HepG2 (cell line): ENCODE measurements around the gene IKZF4. TPM values are rescaled to one million over a fixed set of nuclear protein-coding genes. Genes with fewer than 3 reads are reported as not detected.

Source experiments
- ATAC-seq: fragments of 200-7000 bp; cut with Tn5 transposase; 3 replicates; pipeline ENCODE4 v1.9.1; 2020; ENCODE audit warnings: mild to moderate bottlenecking, moderate library complexity
- BruUV-seq: library from RNA; stranded (reverse); fragments of 400-500 nt; replicated peaks from 2 replicates; lab custom pipeline; 2021; lab: Mats Ljungman, UMichigan
- CTCF ChIA-PET: fragments of 300-600 bp; formaldehyde crosslinking; extraction: SDS; loops from one replicate; lab custom pipeline; 2021; ENCODE audit warnings: low total read pairs, inconsistent platforms, low intra/inter-chr PET ratio; lab: Yijun Ruan, JAX
- POLR2A ChIA-PET: fragments of 350-600 bp; sonication (Branson Sonifier 250); formaldehyde crosslinking; loops from one replicate; lab custom pipeline; 2020; ENCODE audit warnings: antibody characterized with exemption, inconsistent platforms; lab: Yijun Ruan, JAX
- DNase-seq: peaks from one replicate; pipeline ENCODE4 v3.0.0-alpha.2; 2015; ENCODE audit warnings: low spot score
- FAIRE-seq: peaks from 3 replicates; lab custom pipeline; 2011; peaks lifted over from hg19 to GRCh38; lab: Jason Lieb, UNC
- H2AFZ ChIP-seq: one replicate; pipeline ENCODE4 v1.6.1; 2011; ENCODE audit warnings: low read length, inconsistent platforms
- H3K27ac ChIP-seq: fragments of 300-600 bp; 3 replicates; pipeline ENCODE4 v1.8.0; 2011; ENCODE audit warnings: mixed run types, mild to moderate bottlenecking, mixed read lengths, low read length, inconsistent platforms; ENCODE audit not compliant: insufficient read depth; ENCODE audit errors: extremely low read length
- H3K27me3 ChIP-seq, 2 experiments: fragments of 200-600 bp in 1 of 2; 2 replicates in 1 of 2; 3 replicates in 1 of 2; pipeline versions ENCODE4 v1.6.0 to v1.8.0; 2011; ENCODE audit warnings: low read length in 2 of 2, mild to moderate bottlenecking in 2 of 2, moderate library complexity in 2 of 2, inconsistent platforms in 1 of 2; ENCODE audit not compliant: insufficient read depth in 2 of 2, control insufficient read depth in 1 of 2
- H3K36me3 ChIP-seq, 2 experiments: fragments of 200-600 bp in 1 of 2; replicated peaks in 1 of 2; 2 replicates in 1 of 2; 3 replicates in 1 of 2; pipeline versions ENCODE4 v1.5.1 to v1.8.0; 2011; ENCODE audit warnings: low read length in 2 of 2, inconsistent platforms in 1 of 2; ENCODE audit not compliant: insufficient read depth in 2 of 2, control insufficient read depth in 1 of 2
- H3K4me1 ChIP-seq: 2 replicates; pipeline ENCODE4 v1.5.1; 2012; ENCODE audit warnings: low read length, inconsistent platforms; ENCODE audit not compliant: insufficient read depth
- H3K4me2 ChIP-seq: 2 replicates; pipeline ENCODE4 v1.6.0; 2011; ENCODE audit warnings: low read depth, low read length, inconsistent platforms
- H3K4me3 ChIP-seq, 3 experiments: fragments of 200-600 bp in 1 of 3; sonication (generic), shearing (Covaris generic) in 1 of 3; replicated peaks in 1 of 3; 2 replicates each; pipeline ENCODE4 v1.5.1; 2011 to 2016; ENCODE audit warnings: low read length in 3 of 3, inconsistent platforms in 2 of 3, low read depth in 2 of 3, mild to moderate bottlenecking in 2 of 3, control low read depth in 1 of 3, mixed read lengths in 1 of 3; ENCODE audit not compliant: insufficient read depth in 1 of 3
- H3K79me2 ChIP-seq: one replicate; pipeline ENCODE4 v1.6.1; 2011; ENCODE audit warnings: low read length, inconsistent platforms; ENCODE audit not compliant: insufficient read depth
- H3K9ac ChIP-seq: 2 replicates; pipeline ENCODE4 v1.6.0; 2011; ENCODE audit warnings: mild to moderate bottlenecking, low read depth, low read length, inconsistent platforms; ENCODE audit not compliant: insufficient read depth
- H3K9me3 ChIP-seq: 2 replicates; pipeline ENCODE4 v1.5.1; 2012; ENCODE audit warnings: mild to moderate bottlenecking, low read length
- H4K20me1 ChIP-seq: 2 replicates; pipeline ENCODE4 v1.6.0; 2011; ENCODE audit warnings: inconsistent platforms, mild to moderate bottlenecking, low read length, moderate library complexity; ENCODE audit not compliant: insufficient read depth
- CHD2 ChIP-seq: IDR thresholded peaks from 2 replicates; pipeline ENCODE4 v1.6.1; 2011; ENCODE audit warnings: low read depth, low read length, improper control_type of control experiment
- CREBL2 ChIP-seq: sonication (generic); formaldehyde crosslinking; IDR thresholded peaks from 2 replicates; pipeline ENCODE4 v1.8.1; 2023; ENCODE audit warnings: missing genetic modification reagents, mild to moderate bottlenecking, borderline replicate concordance
- EP300 ChIP-seq, 3 experiments: sonication (generic) in 1 of 3; formaldehyde crosslinking in 1 of 3; IDR thresholded peaks; 2 replicates each; pipeline versions ENCODE4 v1.5.1 to v1.6.1; 2011 to 2020; ENCODE audit warnings: low read depth in 2 of 3, low read length in 2 of 3, borderline replicate concordance in 1 of 3, improper control_type of control experiment in 1 of 3, mild to moderate bottlenecking in 1 of 3, missing genetic modification reagents in 1 of 3, moderate library complexity in 1 of 3
- GPN1 ChIP-seq: sonication (generic); formaldehyde crosslinking; IDR thresholded peaks from 2 replicates; pipeline ENCODE4 v1.5.1; 2020; ENCODE audit warnings: missing genetic modification reagents, borderline replicate concordance
- KDM6A ChIP-seq: IDR thresholded peaks from 2 replicates; pipeline ENCODE4 v1.6.1; 2016; ENCODE audit warnings: low read depth
- KLF13 ChIP-seq: sonication (generic); formaldehyde crosslinking; IDR thresholded peaks from 2 replicates; pipeline ENCODE4 v1.4.0; 2020; ENCODE audit warnings: mild to moderate bottlenecking, missing genetic modification reagents
- NKX3-1 ChIP-seq: sonication (generic); formaldehyde crosslinking; IDR thresholded peaks from 2 replicates; pipeline ENCODE4 v1.5.0; 2020; ENCODE audit warnings: missing genetic modification reagents
- NR3C1 ChIP-seq: sonication (generic); formaldehyde crosslinking; IDR thresholded peaks from 2 replicates; pipeline ENCODE4 v1.4.0; 2020; ENCODE audit warnings: missing genetic modification reagents
- PTBP1 ChIP-seq: fragments of 200-400 bp; formaldehyde crosslinking; IDR thresholded peaks from 2 replicates; pipeline ENCODE4 v1.6.1; 2018; ENCODE audit warnings: low read length, low read depth; ENCODE audit not compliant: poor library complexity, severe bottlenecking
- RFX1 ChIP-seq: fragments of 450-650 bp; IDR thresholded peaks from 2 replicates; pipeline ENCODE4 v1.6.1; 2017
- SMC3 ChIP-seq: IDR thresholded peaks from 2 replicates; pipeline ENCODE4 v1.6.1; 2011; ENCODE audit warnings: low read length, improper control_type of control experiment
- TCF12 ChIP-seq, 2 experiments: fragments of 450-650 bp in 1 of 2; sonication (generic) in 1 of 2; formaldehyde crosslinking in 1 of 2; IDR thresholded peaks; 2 replicates each; pipeline versions ENCODE4 v1.6.1 to v1.8.0; 2017 to 2022; ENCODE audit warnings: antibody characterized with exemption in 1 of 2, mild to moderate bottlenecking in 1 of 2, missing genetic modification reagents in 1 of 2, moderate library complexity in 1 of 2
- ZNF501 ChIP-seq: sonication (generic); formaldehyde crosslinking; IDR thresholded peaks from 2 replicates; pipeline ENCODE4 v1.5.1; 2020; ENCODE audit warnings: mild to moderate bottlenecking, moderate library complexity, missing genetic modification reagents
- ZNF839 ChIP-seq: sonication (generic); formaldehyde crosslinking; IDR thresholded peaks from 2 replicates; pipeline ENCODE4 v1.4.0; 2020; ENCODE audit warnings: missing genetic modification reagents, mild to moderate bottlenecking, borderline replicate concordance
- WGBS: methylation state at CpG from one replicate; pipeline ENCODE4 v1.1.6; 2017; ENCODE audit warnings: low lambda C conversion rate; 5-methylcytosine and 5-hydroxymethylcytosine counted together
- in situ Hi-C: cut with HindIII; loops from 2 replicates; pipeline ENCODE4 v1.10.0; 2017; ENCODE audit warnings: low pct_unique_long_range_greater_than_20kb; ENCODE audit not compliant: extremely low pct_ligation_motif_present
- intact Hi-C: fragments of 100-400 bp; cut with micrococcal nuclease; formaldehyde crosslinking; loops from one replicate; pipeline ENCODE4 v1.10.0; 2022; ENCODE audit not compliant: unreplicated experiment
- polyA plus RNA-seq, 8 experiments: library from polyadenylated mRNA; depleted of rRNA in 3 of 8; stranded (reverse) in 7 of 8; unstranded in 1 of 8; fragments of >200 nt; fragmentation: Illumina TruSeq in 4 of 8; extraction: Trizol in 4 of 8; gene quantifications; 2 replicates each; pipeline versions ENCODE4 v1.2.1 to v1.2.3, GENCODE V29; 2011 to 2016; ENCODE audit warnings: low read depth in 4 of 8, missing spikeins in 1 of 8, mixed read lengths in 1 of 8; ENCODE audit not compliant: insufficient read depth in 1 of 8
- total RNA-seq, 5 experiments: library from RNA; depleted of rRNA; stranded (reverse); fragments of >200 nt; fragmentation: Illumina TruSeq; extraction: Trizol; gene quantifications; 2 replicates each; pipeline ENCODE4 v1.2.3, GENCODE V29; 2016; ENCODE audit warnings: low read depth in 1 of 5

IKZF4 gene
- total and polyA plus RNA-seq, 2 of the 13 experiments (the other 11 are each of a cell fraction or from before 2014, with no cell fraction given), result 0.58 to 2.2 TPM

- H2AFZ ChIP-seq, result no peak overlapping the region
- no peaks in the 10 kb centered on the region for H3K4me1 ChIP-seq
- WGBS, result 19% methylated on average over 5 of the region's 5 CpGs
- in situ Hi-C loops (no loop called here), intact Hi-C loops (no loop called here)
- DNase-seq (no peak), FAIRE-seq (no peak), ATAC-seq (no peak)
- H3K9ac ChIP-seq, result no peak overlapping the region
- H3K27me3 ChIP-seq, result no peaks in the 10 kb centered on the region; a peak in 1 of 5 replicates
- ChIA-PET CTCF (no interaction called here), POLR2A (no interaction called here)
- no peak overlapping the region for H3K4me2 ChIP-seq
- no peak overlapping the region for H3K27ac ChIP-seq
- H3K9me3 ChIP-seq, result no peaks in the 10 kb centered on the region
- H3K79me2 ChIP-seq, result no peaks in the 10 kb centered on the region
- TF ChIP-seq ZNF501, result no peak
- no peak for TF ChIP-seq EP300 (IDR thresholded peaks at IDR 0.05; ENCODE audit: low read depth in 2 of 2, low read length in 2 of 2)
- no peak for TF ChIP-seq EP300 (CRISPR knock-in tag; IDR thresholded peaks at IDR 0.05; ENCODE audit: borderline replicate concordance)
- TF ChIP-seq PTBP1, result no peak
- no peaks in the 10 kb centered on the region for H4K20me1 ChIP-seq
- H3K36me3 ChIP-seq, result no peaks in the 10 kb centered on the region
- no TSS peak for BruUV-seq
- H3K4me3 ChIP-seq, result no peak overlapping the region
Observed at GRCh38 chr12:56061982-56062381, 41.1 kb downstream of the IKZF4 start.

GRCh38 chr12:56062996-56063395, 42.2 kb downstream of the IKZF4 start:
- FAIRE-seq, result no peak
- Histone ChIP-seq H3K9me3 (no peaks in the 10 kb centered on the region), H3K27me3 (no peaks in the 10 kb centered on the region; a peak in 1 of 5 replicates), H3K4me2 (no peak overlapping the region)
- BruUV-seq, result no TSS peak
- CTCF ChIA-PET, result no interaction called here
- TF ChIP-seq CHD2 (no peak), TCF12 (IDR thresholded peaks at IDR 0.05) (no peak), TCF12 (CRISPR knock-in tag; IDR thresholded peaks at IDR 0.05) (no peak), NR3C1 (CRISPR knock-in tag) (no peak), KLF13 (CRISPR knock-in tag) (no peak), RFX1 (no peak), GPN1 (CRISPR knock-in tag) (no peak), ZNF839 (CRISPR knock-in tag) (no peak), CREBL2 (CRISPR knock-in tag) (no peak), KDM6A (CRISPR knock-in tag) (no peak), NKX3-1 (CRISPR knock-in tag) (no peak), SMC3 (no peak)
- TF ChIP-seq, all 625 proteins: peak for 0
- Histone ChIP-seq H3K9ac (no peak overlapping the region), H3K4me1 (no peaks in the 10 kb centered on the region), H2AFZ (no peak overlapping the region), H3K36me3 (no peaks in the 10 kb centered on the region), H3K4me3 (no peak overlapping the region), H3K27ac (no peak overlapping the region), H4K20me1 (no peaks in the 10 kb centered on the region), H3K79me2 (no peaks in the 10 kb centered on the region)
- no peak for DNase-seq
- ATAC-seq, result no peak
- POLR2A ChIA-PET, result no interaction called here
- in situ Hi-C loops, result no loop called here
- intact Hi-C loops, result no loop called here
